Keratinocyte (primary cell): ENCODE results near the gene OR4D1.

Experiments
- EZH2 ChIP-seq: IDR thresholded peaks from one replicate; pipeline ENCODE4 v1.6.1; 2012; ENCODE audit warnings: inconsistent platforms, mild to moderate bottlenecking, low read length, moderate library complexity
- TF ChIP-seq, protein P1 (sequence below), 3 experiments: IDR thresholded peaks in 1 of 3; conservative IDR thresholded peaks in 1 of 3; optimal IDR thresholded peaks in 1 of 3; 2 replicates in 2 of 3; 3 replicates in 1 of 3; pipeline versions ENCODE3 to v1.5.1; 2011; ENCODE audit warnings: low read length in 3 of 3, mild to moderate bottlenecking in 3 of 3, moderate library complexity in 2 of 3, control low read depth in 1 of 3, inconsistent platforms in 1 of 3; ENCODE audit not compliant: insufficient read depth in 2 of 3; ENCODE audit errors: extremely low read depth in 1 of 3

DNA sequence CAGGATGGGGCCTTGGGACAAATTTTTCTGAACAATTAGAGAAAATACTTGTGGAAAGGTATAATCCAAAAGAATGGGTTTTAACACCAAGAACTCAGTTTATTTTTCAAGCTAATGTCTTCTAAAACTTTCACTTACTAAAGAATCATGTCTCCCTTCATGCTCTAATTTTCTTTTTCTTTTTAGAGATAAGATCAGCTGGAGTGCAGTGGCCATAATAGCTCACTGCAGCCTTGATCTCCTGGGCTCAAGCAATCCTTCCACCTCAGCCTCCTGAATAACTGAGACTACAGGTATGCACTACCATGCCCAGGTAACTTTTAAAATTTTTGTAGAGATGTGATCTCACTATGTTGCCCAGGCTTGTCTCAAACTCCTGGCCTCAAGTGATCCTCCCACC lies 5.5 kb downstream of the OR4D1 start:
- TF ChIP-seq, protein P1, sequence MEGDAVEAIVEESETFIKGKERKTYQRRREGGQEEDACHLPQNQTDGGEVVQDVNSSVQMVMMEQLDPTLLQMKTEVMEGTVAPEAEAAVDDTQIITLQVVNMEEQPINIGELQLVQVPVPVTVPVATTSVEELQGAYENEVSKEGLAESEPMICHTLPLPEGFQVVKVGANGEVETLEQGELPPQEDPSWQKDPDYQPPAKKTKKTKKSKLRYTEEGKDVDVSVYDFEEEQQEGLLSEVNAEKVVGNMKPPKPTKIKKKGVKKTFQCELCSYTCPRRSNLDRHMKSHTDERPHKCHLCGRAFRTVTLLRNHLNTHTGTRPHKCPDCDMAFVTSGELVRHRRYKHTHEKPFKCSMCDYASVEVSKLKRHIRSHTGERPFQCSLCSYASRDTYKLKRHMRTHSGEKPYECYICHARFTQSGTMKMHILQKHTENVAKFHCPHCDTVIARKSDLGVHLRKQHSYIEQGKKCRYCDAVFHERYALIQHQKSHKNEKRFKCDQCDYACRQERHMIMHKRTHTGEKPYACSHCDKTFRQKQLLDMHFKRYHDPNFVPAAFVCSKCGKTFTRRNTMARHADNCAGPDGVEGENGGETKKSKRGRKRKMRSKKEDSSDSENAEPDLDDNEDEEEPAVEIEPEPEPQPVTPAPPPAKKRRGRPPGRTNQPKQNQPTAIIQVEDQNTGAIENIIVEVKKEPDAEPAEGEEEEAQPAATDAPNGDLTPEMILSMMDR (optimal IDR thresholded peaks at IDR 0.05 in 1 of 3, IDR thresholded peaks at IDR 0.05 in 1 of 3, conservative IDR thresholded peaks at IDR 0.05 in 1 of 3; ENCODE audit: extremely low read depth in 1 of 3, insufficient read depth in 2 of 3, low read length in 3 of 3) = no peak
- TF ChIP-seq EZH2 = no peak
